PC-3 (cell line): Measurements from ENCODE around the gene TK2. TPM values are rescaled to one million over a fixed set of nuclear protein-coding genes. Genes with fewer than 3 reads are reported as not detected.

Experiments
- ATAC-seq: fragments of 200-7000 bp; cut with Tn5 transposase; 2 replicates; pipeline ENCODE4 v1.9.1; 2020; ENCODE audit warnings: mild to moderate bottlenecking, moderate library complexity
- BruUV-seq: library from RNA; stranded (reverse); fragments of 400-500 nt; replicated peaks from 2 replicates; lab custom pipeline; 2021; lab: Mats Ljungman, UMichigan
- CTCF ChIA-PET: fragments of 300-600 bp; sonication (Branson Sonifier 250); formaldehyde crosslinking; loops from one replicate; lab custom pipeline; 2022; ENCODE audit warnings: antibody characterized with exemption; lab: Charles Lee
- POLR2A ChIA-PET: fragments of 300-600 bp; sonication (Branson Sonifier 250); formaldehyde crosslinking; loops from one replicate; lab custom pipeline; 2022; ENCODE audit warnings: antibody characterized with exemption; ENCODE audit not compliant: unreplicated experiment; lab: Charles Lee
- DNase-seq: peaks from one replicate; pipeline ENCODE4 v3.0.0-alpha.2; 2015
- H2AFZ ChIP-seq: fragments of 300-600 bp; sonication (generic); 2 replicates; pipeline ENCODE4 v1.6.0; 2016; ENCODE audit warnings: antibody characterized with exemption, low read length
- H3F3A ChIP-seq: fragments of 300-600 bp; sonication (generic); one replicate; pipeline ENCODE4 v1.6.0; 2017; ENCODE audit warnings: antibody characterized with exemption, low read length, control low read depth, mild to moderate bottlenecking; ENCODE audit not compliant: unreplicated experiment
- H3K27ac ChIP-seq: fragments of 300-600 bp; sonication (generic); 2 replicates; pipeline ENCODE4 v1.5.1; 2016; ENCODE audit warnings: mild to moderate bottlenecking, low read length
- H3K27me3 ChIP-seq: fragments of 300-600 bp; sonication (generic); 2 replicates; pipeline ENCODE4 v1.6.1; 2016; ENCODE audit warnings: low read length, mixed read lengths
- H3K36me3 ChIP-seq: fragments of 300-600 bp; sonication (generic); 2 replicates; pipeline ENCODE4 v1.6.1; 2016; ENCODE audit warnings: low read depth, mixed run types, low read length, mixed read lengths
- H3K4me1 ChIP-seq: fragments of 300-600 bp; sonication (generic); 2 replicates; pipeline ENCODE4 v1.5.1; 2016; ENCODE audit warnings: low read length; ENCODE audit not compliant: insufficient read depth
- H3K4me2 ChIP-seq: fragments of 300-600 bp; sonication (generic); 2 replicates; pipeline ENCODE4 v1.6.0; 2016; ENCODE audit warnings: low read length
- H3K4me3 ChIP-seq: fragments of 300-600 bp; sonication (generic); 2 replicates; pipeline ENCODE4 v1.5.1; 2016; ENCODE audit warnings: mild to moderate bottlenecking, low read length, mixed read lengths
- H3K79me2 ChIP-seq: fragments of 300-600 bp; sonication (generic); 2 replicates; pipeline ENCODE4 v1.6.1; 2017; ENCODE audit warnings: low read length, mixed read lengths
- H3K9ac ChIP-seq: fragments of 300-600 bp; sonication (generic); 2 replicates; pipeline ENCODE4 v1.6.0; 2016; ENCODE audit warnings: mild to moderate bottlenecking, low read length
- H3K9me2 ChIP-seq: fragments of 300-600 bp; sonication (generic); replicated peaks from 2 replicates; pipeline ENCODE4 v1.6.1; 2016; ENCODE audit warnings: mixed run types, low read length, mixed read lengths
- H3K9me3 ChIP-seq: fragments of 300-600 bp; sonication (generic); 2 replicates; pipeline ENCODE4 v1.6.1; 2016; ENCODE audit warnings: low read length, mixed read lengths
- H4K20me1 ChIP-seq: fragments of 300-600 bp; sonication (generic); 2 replicates; pipeline ENCODE4 v1.6.1; 2016; ENCODE audit warnings: low read length, mixed read lengths
- EZH2 ChIP-seq: fragments of 300-600 bp; sonication (generic); IDR thresholded peaks from one replicate; pipeline ENCODE4 v1.6.1; 2017; ENCODE audit warnings: antibody characterized with exemption, mild to moderate bottlenecking, low read length; ENCODE audit not compliant: unreplicated experiment
- EZH2phosphoT487 ChIP-seq: fragments of 300-600 bp; sonication (generic); IDR thresholded peaks from 2 replicates; pipeline ENCODE4 v1.6.1; 2018; ENCODE audit warnings: mild to moderate bottlenecking, antibody characterized with exemption, low read length, borderline replicate concordance
- intact Hi-C: fragments of 100-400 bp; cut with micrococcal nuclease; formaldehyde crosslinking; loops from 2 replicates; pipeline ENCODE4 v1.9.0; 2023
- total RNA-seq: library from RNA; depleted of rRNA; stranded (reverse); fragments of >200 nt; gene quantifications from 2 replicates; pipeline ENCODE4 v1.2.3, GENCODE V29; 2014
- TF ChIP-seq, protein P1 (sequence below): fragments of 300-600 bp; sonication (generic); conservative IDR thresholded peaks from 2 replicates; pipeline ENCODE4 v1.5.1; 2017; ENCODE audit warnings: antibody characterized with exemption, low read depth, mild to moderate bottlenecking, low read length

Gene TK2
- total RNA-seq, 1 experiment from 2014 or later, result 8.3 TPM

GRCh38 chr16:66491716-66492064 is 58.2 kb downstream of the TK2 start:
- TF ChIP-seq EZH2 (no peak), EZH2phosphoT487 (no peak)
- TF ChIP-seq, protein P1, sequence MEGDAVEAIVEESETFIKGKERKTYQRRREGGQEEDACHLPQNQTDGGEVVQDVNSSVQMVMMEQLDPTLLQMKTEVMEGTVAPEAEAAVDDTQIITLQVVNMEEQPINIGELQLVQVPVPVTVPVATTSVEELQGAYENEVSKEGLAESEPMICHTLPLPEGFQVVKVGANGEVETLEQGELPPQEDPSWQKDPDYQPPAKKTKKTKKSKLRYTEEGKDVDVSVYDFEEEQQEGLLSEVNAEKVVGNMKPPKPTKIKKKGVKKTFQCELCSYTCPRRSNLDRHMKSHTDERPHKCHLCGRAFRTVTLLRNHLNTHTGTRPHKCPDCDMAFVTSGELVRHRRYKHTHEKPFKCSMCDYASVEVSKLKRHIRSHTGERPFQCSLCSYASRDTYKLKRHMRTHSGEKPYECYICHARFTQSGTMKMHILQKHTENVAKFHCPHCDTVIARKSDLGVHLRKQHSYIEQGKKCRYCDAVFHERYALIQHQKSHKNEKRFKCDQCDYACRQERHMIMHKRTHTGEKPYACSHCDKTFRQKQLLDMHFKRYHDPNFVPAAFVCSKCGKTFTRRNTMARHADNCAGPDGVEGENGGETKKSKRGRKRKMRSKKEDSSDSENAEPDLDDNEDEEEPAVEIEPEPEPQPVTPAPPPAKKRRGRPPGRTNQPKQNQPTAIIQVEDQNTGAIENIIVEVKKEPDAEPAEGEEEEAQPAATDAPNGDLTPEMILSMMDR, result no peak
- BruUV-seq, result no TSS peak
- no peak overlapping the region for H3K27ac ChIP-seq
- no peaks in the 10 kb centered on the region for H3F3A ChIP-seq
- H3K9ac ChIP-seq, result no peak overlapping the region
- peaks cover 7% of the 10 kb centered on the region for H3K4me1 ChIP-seq
- no peaks in the 10 kb centered on the region for H3K9me2 ChIP-seq
- CTCF ChIA-PET, result interaction anchor here (0.5 kb wide), 1 partner anchor 108 kb away, joined by 4 read pairs; no protein-coding TSS in a partner anchor
- H4K20me1 ChIP-seq, result no peaks in the 10 kb centered on the region
- no peak overlapping the region for H3K4me2 ChIP-seq
- H3K79me2 ChIP-seq, result no peaks in the 10 kb centered on the region
- H3K4me3 ChIP-seq, result no peak overlapping the region
- H3K27me3 ChIP-seq, result no peaks in the 10 kb centered on the region
- no peak for ATAC-seq
- no peak overlapping the region for H2AFZ ChIP-seq
- intact Hi-C loops, result no loop called here
- POLR2A ChIA-PET, result interaction anchor here (0.6 kb wide), 1 partner anchor 17 kb away, joined by 3 read pairs; no protein-coding TSS in a partner anchor
- no peaks in the 10 kb centered on the region for H3K36me3 ChIP-seq
- DNase-seq, result no peak
- H3K9me3 ChIP-seq, result no peaks in the 10 kb centered on the region

- no peaks in the 10 kb centered on the region for H3K9me2 ChIP-seq
- no peak overlapping the region for H2AFZ ChIP-seq
- DNase-seq (no peak), ATAC-seq (no peak)
- POLR2A ChIA-PET, result interaction anchor here (0.6 kb wide), 1 partner anchor 17 kb away, joined by 3 read pairs; no protein-coding TSS in a partner anchor
- no TSS peak for BruUV-seq
- no peak overlapping the region for H3K4me3 ChIP-seq
- no peaks in the 10 kb centered on the region for H3F3A ChIP-seq
- no peaks in the 10 kb centered on the region for H3K9me3 ChIP-seq
- TF ChIP-seq EZH2phosphoT487 (no peak), EZH2 (no peak)
- TF ChIP-seq, protein P1, result no peak
- H3K36me3 ChIP-seq, result no peaks in the 10 kb centered on the region
- H4K20me1 ChIP-seq, result no peaks in the 10 kb centered on the region
- no peaks in the 10 kb centered on the region for H3K27me3 ChIP-seq
- H3K4me1 ChIP-seq, result peaks cover 10% of the 10 kb centered on the region
- CTCF ChIA-PET, result interaction anchor here (0.5 kb wide), 1 partner anchor 107 kb away, joined by 4 read pairs; no protein-coding TSS in a partner anchor
- H3K4me2 ChIP-seq, result no peak overlapping the region
- intact Hi-C loops, result no loop called here
- H3K9ac ChIP-seq, result no peak overlapping the region
- no peaks in the 10 kb centered on the region for H3K79me2 ChIP-seq
- H3K27ac ChIP-seq, result no peak overlapping the region
Measured at GRCh38 chr16:66490774-66491715, 58.9 kb downstream of the TK2 start.

- no peaks in the 10 kb centered on the region for H3K36me3 ChIP-seq
- intact Hi-C loops, result no loop called here
- ChIA-PET POLR2A (no interaction called here), CTCF (no interaction called here)
- no peak overlapping the region for H3K27ac ChIP-seq
- no peak for ATAC-seq
- no peaks in the 10 kb centered on the region for H3F3A ChIP-seq
- H3K4me2 ChIP-seq, result no peak overlapping the region
- BruUV-seq, result no TSS peak
- H3K9me3 ChIP-seq, result no peaks in the 10 kb centered on the region
- DNase-seq, result no peak
- TF ChIP-seq EZH2 (no peak), EZH2phosphoT487 (no peak)
- TF ChIP-seq, protein P1, result no peak
- H3K9ac ChIP-seq, result no peak overlapping the region
- peaks cover 10% of the 10 kb centered on the region for H3K4me1 ChIP-seq
- H3K79me2 ChIP-seq, result no peaks in the 10 kb centered on the region
- H3K9me2 ChIP-seq, result no peaks in the 10 kb centered on the region
- no peak overlapping the region for H3K4me3 ChIP-seq
- no peak overlapping the region for H2AFZ ChIP-seq
- H3K27me3 ChIP-seq, result no peaks in the 10 kb centered on the region
- H4K20me1 ChIP-seq, result no peaks in the 10 kb centered on the region
Measured at GRCh38 chr16:66489818-66490217, 60.1 kb downstream of the TK2 start.
